ENCODE data around the gene SLC25A38. TPM values are rescaled to one million over a fixed set of nuclear protein-coding genes. Genes with fewer than 3 reads are reported as not detected.
"Not testable (repeated sequence)": the region's sequence is repeated elsewhere in the genome, so short reads cannot be mapped to it uniquely, and the experiment has no call there.

SLC25A38 gene
- total RNA-seq, 1 experiment from 2014 or later: 29.7 TPM

- no peaks in the 10 kb centered on the region for H3K36me3 ChIP-seq (ENCODE audit: low read depth, low read length)
- no peaks in the 10 kb centered on the region for H4K20me1 ChIP-seq (ENCODE audit: low read length)
- intact Hi-C loops (cut with micrococcal nuclease): no loop called here
- BruUV-seq (replicated peaks): no TSS peak
- H3K27me3 ChIP-seq (ENCODE audit: low read length): peaks cover 8% of the 10 kb centered on the region
- no peaks in the 10 kb centered on the region for H3K9me3 ChIP-seq (ENCODE audit: low read length)
- no peaks in the 10 kb centered on the region for H3K79me2 ChIP-seq (ENCODE audit: low read length)
- no peak overlapping the region for H2AFZ ChIP-seq (ENCODE audit: low read length)
- H3K4me1 ChIP-seq (ENCODE audit: insufficient read depth, low read length): no peaks in the 10 kb centered on the region
- ATAC-seq (no peak), DNase-seq (no peak)
- ChIA-PET CTCF (no interaction called here), POLR2A (ENCODE audit: unreplicated experiment) (no interaction called here)
- no peak overlapping the region for H3K4me3 ChIP-seq (ENCODE audit: low read length)
- H3K27ac ChIP-seq (ENCODE audit: low read length): no peak overlapping the region
- TF ChIP-seq EZH2 (IDR thresholded peaks at IDR 0.05; ENCODE audit: low read length, unreplicated experiment): no peak
- TF ChIP-seq CTCF (conservative IDR thresholded peaks at IDR 0.05; ENCODE audit: low read depth, low read length): no peak
- TF ChIP-seq EZH2phosphoT487 (IDR thresholded peaks at IDR 0.05; ENCODE audit: borderline replicate concordance, low read length): no peak
- H3F3A ChIP-seq (ENCODE audit: low read length, unreplicated experiment): no peaks in the 10 kb centered on the region
- no peak overlapping the region for H3K9ac ChIP-seq (ENCODE audit: low read length)
- H3K9me2 ChIP-seq (replicated peaks; ENCODE audit: low read length): 0 out of 2 replicates have a peak, but pooled peaks cover 4% of the 10 kb centered on the region
- H3K4me2 ChIP-seq (ENCODE audit: low read length): no peak overlapping the region
These were observed 32.5 kb upstream of the SLC25A38 start for GRCh38 chr3:39350714-39351113.

GRCh38 chr3:39351134-39351533 is 32.0 kb upstream of the SLC25A38 start:
- H3K9ac ChIP-seq (ENCODE audit: low read length); DNase-seq; H2AFZ ChIP-seq (ENCODE audit: low read length); H3K79me2 ChIP-seq (ENCODE audit: low read length); POLR2A ChIA-PET (ENCODE audit: unreplicated experiment); H3K4me1 ChIP-seq (ENCODE audit: insufficient read depth, low read length); BruUV-seq (replicated peaks); ATAC-seq; H3K4me3 ChIP-seq (ENCODE audit: low read length); H3K36me3 ChIP-seq (ENCODE audit: low read depth, low read length); H3K4me2 ChIP-seq (ENCODE audit: low read length); H4K20me1 ChIP-seq (ENCODE audit: low read length); H3F3A ChIP-seq (ENCODE audit: low read length, unreplicated experiment); H3K27ac ChIP-seq (ENCODE audit: low read length); H3K9me3 ChIP-seq (ENCODE audit: low read length); intact Hi-C loops (cut with micrococcal nuclease); CTCF ChIA-PET; H3K9me2 ChIP-seq (replicated peaks; ENCODE audit: low read length): not testable (repeated sequence)
- peaks cover 12% of the 10 kb centered on the region for H3K27me3 ChIP-seq (ENCODE audit: low read length)

- BruUV-seq (replicated peaks); DNase-seq; H3K9me2 ChIP-seq (replicated peaks; ENCODE audit: low read length); H3K4me1 ChIP-seq (ENCODE audit: insufficient read depth, low read length); H3K79me2 ChIP-seq (ENCODE audit: low read length); H3F3A ChIP-seq (ENCODE audit: low read length, unreplicated experiment); intact Hi-C loops (cut with micrococcal nuclease); CTCF ChIA-PET; H3K36me3 ChIP-seq (ENCODE audit: low read depth, low read length); H3K27ac ChIP-seq (ENCODE audit: low read length); H3K4me2 ChIP-seq (ENCODE audit: low read length); H3K9ac ChIP-seq (ENCODE audit: low read length); H2AFZ ChIP-seq (ENCODE audit: low read length); H3K9me3 ChIP-seq (ENCODE audit: low read length); ATAC-seq; H3K4me3 ChIP-seq (ENCODE audit: low read length); POLR2A ChIA-PET (ENCODE audit: unreplicated experiment); H4K20me1 ChIP-seq (ENCODE audit: low read length): not testable (repeated sequence)
- peaks cover 13% of the 10 kb centered on the region for H3K27me3 ChIP-seq (ENCODE audit: low read length)
These were observed 29.8 kb upstream of the SLC25A38 start for GRCh38 chr3:39353168-39353927.

- Histone ChIP-seq H3K4me2 (ENCODE audit: low read length) (no peak overlapping the region), H3K9me3 (ENCODE audit: low read length) (no peaks in the 10 kb centered on the region), H2AFZ (ENCODE audit: low read length) (no peak overlapping the region), H3K4me3 (ENCODE audit: low read length) (no peak overlapping the region), H3F3A (ENCODE audit: low read length, unreplicated experiment) (no peaks in the 10 kb centered on the region), H4K20me1 (ENCODE audit: low read length) (no peaks in the 10 kb centered on the region), H3K27ac (ENCODE audit: low read length) (no peak overlapping the region), H3K9ac (ENCODE audit: low read length) (no peak overlapping the region), H3K4me1 (ENCODE audit: insufficient read depth, low read length) (no peaks in the 10 kb centered on the region), H3K9me2 (replicated peaks; ENCODE audit: low read length) (no peaks in the 10 kb centered on the region), H3K79me2 (ENCODE audit: low read length) (no peaks in the 10 kb centered on the region), H3K27me3 (ENCODE audit: low read length) (peaks cover 13% of the 10 kb centered on the region), H3K36me3 (ENCODE audit: low read depth, low read length) (no peaks in the 10 kb centered on the region)
- intact Hi-C loops (cut with micrococcal nuclease): no loop called here
- ChIA-PET CTCF (no interaction called here), POLR2A (ENCODE audit: unreplicated experiment) (no interaction called here)
- ATAC-seq: no peak
- BruUV-seq (replicated peaks): no TSS peak
- no peak for DNase-seq
- no peak for TF ChIP-seq EZH2 (IDR thresholded peaks at IDR 0.05; ENCODE audit: low read length, unreplicated experiment)
- no peak for TF ChIP-seq CTCF (conservative IDR thresholded peaks at IDR 0.05; ENCODE audit: low read depth, low read length)
- TF ChIP-seq EZH2phosphoT487 (IDR thresholded peaks at IDR 0.05; ENCODE audit: borderline replicate concordance, low read length): no peak
These were observed 24.8 kb upstream of the SLC25A38 start for GRCh38 chr3:39358333-39358732.

Data from PC-3 (cell line).